ENCODE results near the gene TDRD9. TPM values are rescaled to one million over a fixed set of nuclear protein-coding genes. Genes with fewer than 3 reads are reported as not detected.

The TDRD9 gene
- total and polyA plus RNA-seq, 8 donors: 0.85 to 8.8 (median 2.4) TPM; not detected in 2

GRCh38 chr14:104080376-104081260, 152.4 kb downstream of the TDRD9 start:
- peaks cover 20 to 47% (median 47%) of the 10 kb centered on the region in 4 donors for H3K4me1 ChIP-seq

DNA sequence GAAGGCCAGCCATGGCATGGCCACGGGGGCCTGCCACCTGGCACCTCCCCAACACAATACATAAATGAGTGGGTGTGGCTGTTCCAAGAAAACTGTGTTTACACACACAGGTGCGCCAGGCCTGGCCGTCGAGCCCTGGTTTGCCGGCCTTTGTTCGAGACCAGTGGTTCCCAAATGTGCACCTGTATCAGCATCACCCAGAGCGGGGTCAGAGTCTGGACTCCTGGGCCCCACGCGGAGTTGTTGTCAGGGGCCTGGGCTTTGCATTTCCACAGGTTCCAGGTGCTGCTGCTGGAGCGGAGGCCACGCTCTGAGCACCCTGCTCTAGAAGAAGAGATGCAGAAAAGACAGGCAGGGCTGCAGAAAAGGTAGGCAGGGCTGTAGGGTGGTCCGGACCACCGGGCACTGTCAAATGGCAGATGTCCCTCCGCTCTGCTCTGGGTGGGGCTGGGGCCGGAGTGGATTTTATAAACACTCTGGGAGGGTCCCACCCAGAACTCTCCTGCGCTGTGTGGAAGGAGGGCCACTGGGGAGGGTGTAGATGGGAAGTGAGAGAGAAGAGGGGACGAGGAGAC, 153.1 kb downstream of the TDRD9 start:
- H3K4me3 ChIP-seq: no peak overlapping the region
- H3K4me1 ChIP-seq: peaks cover 20 to 54% (median 53%) of the 10 kb centered on the region in 4 donors
- 45 to 81% (median 56%) methylated on average over 12 to 17 of the region's 17 CpGs for WGBS, 5 donors
- H3K27me3 ChIP-seq: peaks cover 0 to 33% (median 10%) of the 10 kb centered on the region in 3 donors
- peak; percentile 84 to 85 for DNase-seq
- TF ChIP-seq CTCF (IDR thresholded peaks at IDR 0.05) (no peak), EP300 (IDR thresholded peaks at IDR 0.05) (no peak), POLR2AphosphoS5 (IDR thresholded peaks at IDR 0.05) (peak in 2 of 3 donors; percentile 7 to 9), POLR2A (IDR thresholded peaks at IDR 0.05) (no peak)
- H3K36me3 ChIP-seq: no peaks in the 10 kb centered on the region
- intact Hi-C loops (cut with DNase I; ENCODE audit: low total_unique reads): no loop called here
- peak overlapping the region in 3 of 5 donors; percentile 27 to 67 (median 51) for H3K27ac ChIP-seq
- H3K9me3 ChIP-seq: no peaks in the 10 kb centered on the region

More at GRCh38 chr14:104080376-104081260, 152.4 kb downstream of the TDRD9 start:
- no peak for TF ChIP-seq CTCF (IDR thresholded peaks at IDR 0.05)
- no peak for TF ChIP-seq EP300 (IDR thresholded peaks at IDR 0.05)
- no peak for TF ChIP-seq POLR2A (IDR thresholded peaks at IDR 0.05)
- no peak for TF ChIP-seq POLR2AphosphoS5 (IDR thresholded peaks at IDR 0.05)
- Histone ChIP-seq H3K9me3 (no peaks in the 10 kb centered on the region), H3K27ac (peak overlapping the region in 1 of 5 donors; percentile 67), H3K4me3 (no peak overlapping the region), H3K36me3 (no peaks in the 10 kb centered on the region), H3K27me3 (peaks cover 0 to 25% (median 3%) of the 10 kb centered on the region in 3 donors)
- WGBS, 5 donors: 86 to 91% (median 87%) methylated on average over 17 to 23 of the region's 23 CpGs
- intact Hi-C loops (cut with DNase I; ENCODE audit: low total_unique reads): no loop called here
- peak in 1 of 2 donors; percentile 1 for DNase-seq

- intact Hi-C loops (cut with DNase I; ENCODE audit: low total_unique reads): no loop called here
- Histone ChIP-seq H3K4me1 (peaks cover 20 to 61% (median 58%) of the 10 kb centered on the region in 4 donors), H3K4me3 (no peak overlapping the region), H3K36me3 (no peaks in the 10 kb centered on the region), H3K9me3 (no peaks in the 10 kb centered on the region), H3K27ac (peak overlapping the region in 3 of 5 donors; percentile 27 to 67 (median 51)), H3K27me3 (peaks cover 0 to 39% (median 17%) of the 10 kb centered on the region in 3 donors)
- TF ChIP-seq CTCF (IDR thresholded peaks at IDR 0.05): no peak
- no peak for TF ChIP-seq EP300 (IDR thresholded peaks at IDR 0.05)
- no peak for TF ChIP-seq POLR2AphosphoS5 (IDR thresholded peaks at IDR 0.05)
- TF ChIP-seq POLR2A (IDR thresholded peaks at IDR 0.05): no peak
- WGBS, 5 donors: 71 to 77% (median 74%) methylated on average over 13 to 15 of the region's 15 CpGs
- peak in 1 of 2 donors; percentile 4 for DNase-seq
These were observed 153.8 kb downstream of the TDRD9 start for GRCh38 chr14:104081951-104082464.

GRCh38 chr14:104082807-104083206, 154.6 kb downstream of the TDRD9 start:
- H3K4me3 ChIP-seq: no peak overlapping the region
- peak; percentile 41 to 85 for DNase-seq
- peaks cover 20 to 69% (median 64%) of the 10 kb centered on the region in 4 donors for H3K4me1 ChIP-seq
- H3K27ac ChIP-seq: peak overlapping the region in 2 of 5 donors; percentile 51 to 67
- H3K27me3 ChIP-seq: peaks cover 0 to 47% (median 17%) of the 10 kb centered on the region in 3 donors
- TF ChIP-seq POLR2A (IDR thresholded peaks at IDR 0.05): no peak
- intact Hi-C loops (cut with DNase I; ENCODE audit: low total_unique reads): no loop called here
- H3K9me3 ChIP-seq: no peaks in the 10 kb centered on the region
- 29 to 47% (median 42%) methylated on average over 12 of the region's 12 CpGs for WGBS, 5 donors
- H3K36me3 ChIP-seq: no peaks in the 10 kb centered on the region

Data from stomach (tissue), 9 donors.